T1000 (cell line): ENCODE data around the gene SMIM5.
"Not testable (repeated sequence)": the region's sequence is repeated elsewhere in the genome, so short reads cannot be mapped to it uniquely, and the experiment has no call there.

ENCODE experiments used
- DNase-seq: peaks from one replicate; lab custom pipeline; 2025; ENCODE audit warnings: mixed read lengths; lab: John Stamatoyannopoulos, UW

SMIM5 gene

GRCh38 chr17:75625813-75626486 lies 7.3 kb upstream of the SMIM5 start:
- no peak for DNase-seq

GRCh38 chr17:75626496-75627038 lies 6.7 kb upstream of the SMIM5 start:
- no peak for DNase-seq

GRCh38 chr17:75627094-75627493 lies 6.1 kb upstream of the SMIM5 start:
- DNase-seq = no peak

GRCh38 chr17:75628425-75628824 lies 4.8 kb upstream of the SMIM5 start:
- no peak for DNase-seq

GRCh38 chr17:75629157-75629556 lies 4.1 kb upstream of the SMIM5 start:
- DNase-seq = no peak

GRCh38 chr17:75630071-75630917 lies 2.9 kb upstream of the SMIM5 start:
- no peak for DNase-seq

GRCh38 chr17:75631353-75631752 lies 1.9 kb upstream of the SMIM5 start:
- DNase-seq = no peak

GRCh38 chr17:75632428-75632827 lies 806 bp upstream of the SMIM5 start:
- DNase-seq = no peak

GRCh38 chr17:75633486-75634375 lies 497 bp downstream of the SMIM5 start:
- DNase-seq = peak; percentile 79

- no peak for DNase-seq
These were observed 1.1 kb downstream of the SMIM5 start for GRCh38 chr17:75634376-75634740.

GRCh38 chr17:75634754-75635609 lies 1.7 kb downstream of the SMIM5 start:
- DNase-seq = no peak

GRCh38 chr17:75635610-75636202 lies 2.5 kb downstream of the SMIM5 start:
- no peak for DNase-seq

- no peak for DNase-seq
These were observed 3.3 kb downstream of the SMIM5 start for GRCh38 chr17:75636381-75637142.

GRCh38 chr17:75637143-75637538 lies 3.9 kb downstream of the SMIM5 start:
- no peak for DNase-seq

GRCh38 chr17:75637551-75637950 lies 4.3 kb downstream of the SMIM5 start:
- no peak for DNase-seq

GRCh38 chr17:75638039-75638438 lies 4.8 kb downstream of the SMIM5 start:
- not testable (repeated sequence) for DNase-seq

- no peak for DNase-seq
These were observed 5.7 kb downstream of the SMIM5 start for GRCh38 chr17:75638893-75639292.

GRCh38 chr17:75639327-75639726 lies 6.1 kb downstream of the SMIM5 start:
- no peak for DNase-seq

- no peak for DNase-seq
These were observed 6.7 kb downstream of the SMIM5 start for GRCh38 chr17:75639771-75640555.
